Chondrocyte (in vitro differentiated cells): ENCODE measurements around the gene PTPRCAP. TPM values are rescaled to one million over a fixed set of nuclear protein-coding genes. Genes with fewer than 3 reads are reported as not detected.
"Not testable (repeated sequence)": the region's sequence is repeated elsewhere in the genome, so short reads cannot be mapped to it uniquely, and the experiment has no call there.

Experiments used
- DNase-seq: peaks from one replicate; pipeline ENCODE4 v3.0.0; 2021; ENCODE audit warnings: mixed read lengths, low spot score
- H3K27ac Mint-ChIP-seq: one replicate; pipeline ENCODE4 v1.8.0; 2021; ENCODE audit warnings: mild to moderate bottlenecking, moderate library complexity, mixed read lengths; ENCODE audit not compliant: unreplicated experiment
- H3K27me3 Mint-ChIP-seq: 2 replicates; pipeline ENCODE4 v1.8.0; 2021; ENCODE audit warnings: low read depth, mixed read lengths
- H3K36me3 Mint-ChIP-seq: 2 replicates; pipeline ENCODE4 v1.8.0; 2021; ENCODE audit warnings: low read depth, mixed read lengths
- H3K4me1 Mint-ChIP-seq: 2 replicates; pipeline ENCODE4 v1.8.0; 2021; ENCODE audit warnings: low read depth, mild to moderate bottlenecking, mixed read lengths
- H3K4me3 Mint-ChIP-seq: one replicate; pipeline ENCODE4 v1.8.0; 2021; ENCODE audit warnings: mild to moderate bottlenecking, moderate library complexity, mixed read lengths; ENCODE audit not compliant: unreplicated experiment
- H3K9me3 Mint-ChIP-seq: 2 replicates; pipeline ENCODE4 v1.8.0; 2021; ENCODE audit warnings: low read depth, mixed read lengths
- CTCF ChIP-seq: fragments of 200-600 bp; sonication (generic); IDR thresholded peaks from 2 replicates; pipeline ENCODE4 v1.5.0; 2021; ENCODE audit warnings: antibody characterized with exemption, mild to moderate bottlenecking, moderate library complexity
- total RNA-seq: library from RNA; stranded (reverse); gene quantifications from 3 replicates; pipeline ENCODE4 v1.2.1, GENCODE V29; 2021

PTPRCAP gene
- total RNA-seq, 1 donor from 2014 or later: 0.47 TPM

GRCh38 chr11:67406969-67407687 lies 30.4 kb downstream of the PTPRCAP start:
- TF ChIP-seq CTCF: no peak

GRCh38 chr11:67406420-67406968 lies 31.0 kb downstream of the PTPRCAP start:
- TF ChIP-seq CTCF: no peak
- DNase-seq: no peak
- Mint-ChIP-seq H3K27me3 (peaks cover 2% of the 10 kb centered on the region), H3K4me3 (no peak overlapping the region), H3K27ac (no peak overlapping the region), H3K36me3 (no peaks in the 10 kb centered on the region), H3K9me3 (no peaks in the 10 kb centered on the region), H3K4me1 (peaks cover 4% of the 10 kb centered on the region)

More at GRCh38 chr11:67406969-67407687, 30.4 kb downstream of the PTPRCAP start:
- no peak overlapping the region for H3K4me3 Mint-ChIP-seq
- no peaks in the 10 kb centered on the region for H3K9me3 Mint-ChIP-seq
- H3K36me3 Mint-ChIP-seq: no peaks in the 10 kb centered on the region
- H3K4me1 Mint-ChIP-seq: peaks cover 1% of the 10 kb centered on the region
- H3K27me3 Mint-ChIP-seq: peaks cover 2% of the 10 kb centered on the region
- DNase-seq: no peak
- H3K27ac Mint-ChIP-seq: no peak overlapping the region

GRCh38 chr11:67405688-67406339 lies 31.7 kb downstream of the PTPRCAP start:
- peaks cover 6% of the 10 kb centered on the region for H3K4me1 Mint-ChIP-seq
- H3K27ac Mint-ChIP-seq: no peak overlapping the region
- TF ChIP-seq CTCF: no peak
- no peaks in the 10 kb centered on the region for H3K36me3 Mint-ChIP-seq
- no peak for DNase-seq
- H3K4me3 Mint-ChIP-seq: no peak overlapping the region
- no peaks in the 10 kb centered on the region for H3K9me3 Mint-ChIP-seq
- peaks cover 2% of the 10 kb centered on the region for H3K27me3 Mint-ChIP-seq

- Mint-ChIP-seq H3K27me3 (no peaks in the 10 kb centered on the region), H3K36me3 (no peaks in the 10 kb centered on the region), H3K9me3 (no peaks in the 10 kb centered on the region), H3K27ac (no peak overlapping the region), H3K4me3 (no peak overlapping the region), H3K4me1 (peaks cover 13% of the 10 kb centered on the region)
- no peak for TF ChIP-seq CTCF
- DNase-seq: no peak
These were observed 32.3 kb downstream of the PTPRCAP start for GRCh38 chr11:67405196-67405567.

- peaks cover 14% of the 10 kb centered on the region for H3K4me1 Mint-ChIP-seq
- no peak overlapping the region for H3K27ac Mint-ChIP-seq
- no peaks in the 10 kb centered on the region for H3K9me3 Mint-ChIP-seq
- H3K27me3 Mint-ChIP-seq: no peaks in the 10 kb centered on the region
- no peak overlapping the region for H3K4me3 Mint-ChIP-seq
- H3K36me3 Mint-ChIP-seq: no peaks in the 10 kb centered on the region
- DNase-seq: no peak
- TF ChIP-seq CTCF: no peak
These were observed 32.8 kb downstream of the PTPRCAP start for GRCh38 chr11:67404515-67405195.

GRCh38 chr11:67403085-67403484 lies 34.4 kb downstream of the PTPRCAP start:
- not testable (repeated sequence) for H3K27me3 Mint-ChIP-seq, H3K4me3 Mint-ChIP-seq, DNase-seq, H3K9me3 Mint-ChIP-seq, H3K27ac Mint-ChIP-seq, H3K36me3 Mint-ChIP-seq
- H3K4me1 Mint-ChIP-seq: peaks cover 20% of the 10 kb centered on the region

- Mint-ChIP-seq H3K4me1 (peaks cover 20% of the 10 kb centered on the region), H3K36me3 (peaks cover 10% of the 10 kb centered on the region), H3K27ac (peak overlapping the region; percentile 59), H3K4me3 (peak overlapping the region; percentile 36)
- H3K27me3 Mint-ChIP-seq, DNase-seq, H3K9me3 Mint-ChIP-seq: not testable (repeated sequence)
These were observed 35.2 kb downstream of the PTPRCAP start for GRCh38 chr11:67402192-67402839.
